HG02798 (cell line): ENCODE data around the gene SRP72.

Experiments
- ATAC-seq: cut with Tn5 transposase; IDR thresholded peaks from one replicate; pipeline ENCODE4 v1.9.1; 2021; ENCODE audit warnings: mild to moderate bottlenecking; ENCODE audit not compliant: unreplicated experiment, poor library complexity

SRP72 gene

DNA sequence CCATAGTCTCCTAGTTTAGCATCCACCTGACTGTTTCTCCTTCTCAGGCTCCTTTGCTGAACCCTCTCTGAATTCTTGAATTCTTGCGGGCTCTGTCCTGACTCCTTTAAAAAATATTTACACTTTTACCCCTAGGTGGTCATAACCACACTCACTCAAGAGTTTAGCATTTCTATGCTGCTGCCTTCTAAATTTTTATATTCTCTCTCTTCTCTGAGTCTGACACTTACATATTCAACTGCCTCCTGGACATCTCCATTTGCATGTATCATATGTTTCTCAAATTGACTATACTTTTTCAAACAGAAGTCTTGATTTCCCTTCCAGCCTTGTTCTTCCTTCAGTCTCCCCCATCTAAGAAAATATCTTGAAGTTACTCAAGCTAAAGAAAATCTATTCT, 69.7 kb downstream of the SRP72 start:
- ATAC-seq = no peak

DNA sequence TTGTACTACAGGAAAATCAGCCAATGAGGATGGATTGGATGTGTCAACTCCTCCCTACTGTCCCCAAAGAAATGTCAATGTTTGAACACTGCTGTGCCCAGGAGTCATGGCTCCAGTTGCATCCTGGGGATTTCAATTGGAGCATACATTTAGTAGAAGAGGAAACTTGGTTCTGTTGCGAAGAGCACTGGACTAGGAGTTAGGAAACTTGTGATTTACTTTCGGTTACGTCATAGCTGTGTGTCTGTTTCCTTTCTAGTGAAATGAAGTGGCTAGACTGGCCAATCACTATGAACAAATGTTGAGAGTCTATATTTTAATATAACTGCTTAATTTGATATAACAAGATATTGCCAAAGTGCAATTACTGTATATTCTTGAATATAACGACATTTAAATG, 73.4 kb downstream of the SRP72 start:
- ATAC-seq = no peak

DNA sequence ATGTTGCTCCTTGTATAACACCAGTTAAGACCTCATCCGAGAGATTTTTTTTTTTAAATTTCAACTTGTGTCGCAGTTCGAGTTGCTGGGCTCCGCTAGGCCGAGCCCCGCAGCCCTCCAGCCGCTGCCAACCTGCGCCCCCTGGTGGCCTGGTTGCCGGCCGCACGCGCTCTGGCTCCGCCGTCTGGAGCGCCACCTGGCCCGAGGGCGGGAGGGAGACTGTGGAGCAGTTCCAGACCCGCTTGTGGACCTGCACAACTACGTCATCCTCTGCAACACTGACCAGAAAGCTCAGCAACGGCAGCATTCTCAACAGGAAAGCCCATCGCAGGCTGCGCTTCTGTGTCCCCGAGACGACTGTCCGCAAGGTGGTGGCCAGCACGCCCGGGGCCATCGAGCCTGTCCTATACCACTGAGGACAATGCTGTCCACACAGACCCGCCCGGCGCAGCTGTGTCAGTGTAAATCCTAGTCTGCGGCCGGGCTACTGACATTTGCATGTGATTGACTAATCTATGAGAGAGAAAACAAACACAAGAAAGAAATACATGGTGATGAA, 77.2 kb downstream of the SRP72 start:
- ATAC-seq = peak; percentile 99

DNA sequence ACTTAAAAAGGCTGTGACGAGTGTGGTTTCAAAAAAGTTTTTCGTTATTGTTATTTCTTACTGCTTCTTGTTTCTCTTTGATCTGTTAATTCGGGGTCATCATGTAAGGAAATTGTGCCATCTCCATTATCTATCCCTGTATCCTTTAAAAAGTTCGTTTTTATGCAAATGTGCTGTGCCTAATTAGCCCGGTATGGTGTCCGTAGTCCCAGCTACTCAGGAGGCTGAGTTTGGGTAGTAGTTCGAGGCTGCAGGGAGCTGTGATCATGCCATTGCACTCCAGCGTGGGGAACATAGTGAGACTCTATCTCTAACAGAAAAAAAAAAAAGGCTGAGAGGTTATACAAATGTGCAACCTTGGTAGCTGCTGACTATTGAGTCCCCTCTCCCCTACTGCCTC, 83.2 kb downstream of the SRP72 start:
- ATAC-seq = no peak

DNA sequence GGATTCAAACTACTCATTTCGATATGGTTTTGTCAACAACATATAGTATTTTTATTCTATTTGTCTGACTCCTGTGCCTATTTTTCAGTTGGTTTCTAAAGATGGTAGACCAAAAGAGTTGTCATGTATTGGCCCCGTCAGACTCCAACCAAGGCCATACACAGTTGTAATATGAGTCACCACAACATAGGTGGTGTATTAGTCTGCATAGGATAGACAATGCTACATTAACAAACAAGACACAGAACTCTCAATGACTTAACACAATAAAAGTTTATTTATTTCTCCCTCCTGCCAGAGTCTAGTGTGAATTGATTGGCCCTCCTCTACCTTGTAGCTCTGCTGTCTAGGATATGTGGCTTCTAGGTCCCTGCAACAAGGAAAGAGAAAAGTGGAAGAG, 84.1 kb downstream of the SRP72 start:
- no peak for ATAC-seq

DNA sequence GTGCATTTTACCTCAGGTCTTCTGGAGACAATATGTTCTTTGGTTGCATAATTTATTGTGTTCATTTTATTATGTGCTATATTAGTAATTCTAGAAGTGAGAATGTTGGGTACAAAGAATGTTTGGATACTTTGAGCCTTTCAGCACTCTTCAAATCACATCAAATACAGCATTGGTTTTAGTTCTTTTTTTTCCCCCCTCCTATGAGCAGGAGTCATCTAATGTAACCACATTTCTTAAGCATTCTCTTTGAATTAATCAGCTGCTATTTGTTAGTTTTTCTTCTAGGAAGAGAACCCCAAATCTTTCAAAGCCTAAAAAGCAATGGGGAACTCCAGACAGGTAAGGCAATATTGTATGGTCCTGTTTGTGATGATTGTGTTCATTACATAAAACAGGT, 84.9 kb downstream of the SRP72 start:
- no peak for ATAC-seq
